Stimulated activated CD4-positive, alpha-beta T cell treated with anti-CD3 and anti-CD28 coated beads, Interleukin-15, amount 100 ng/mL, for 1 hour (primary cell): ENCODE data around the gene ZNF175.

ENCODE experiments used
- DNase-seq, 2 donors: peaks; one replicate each; pipeline ENCODE4 v3.0.0-alpha.2; 2020; ENCODE audit warnings: low read depth in 1 of 2, low spot score in 1 of 2

The ZNF175 gene

DNA sequence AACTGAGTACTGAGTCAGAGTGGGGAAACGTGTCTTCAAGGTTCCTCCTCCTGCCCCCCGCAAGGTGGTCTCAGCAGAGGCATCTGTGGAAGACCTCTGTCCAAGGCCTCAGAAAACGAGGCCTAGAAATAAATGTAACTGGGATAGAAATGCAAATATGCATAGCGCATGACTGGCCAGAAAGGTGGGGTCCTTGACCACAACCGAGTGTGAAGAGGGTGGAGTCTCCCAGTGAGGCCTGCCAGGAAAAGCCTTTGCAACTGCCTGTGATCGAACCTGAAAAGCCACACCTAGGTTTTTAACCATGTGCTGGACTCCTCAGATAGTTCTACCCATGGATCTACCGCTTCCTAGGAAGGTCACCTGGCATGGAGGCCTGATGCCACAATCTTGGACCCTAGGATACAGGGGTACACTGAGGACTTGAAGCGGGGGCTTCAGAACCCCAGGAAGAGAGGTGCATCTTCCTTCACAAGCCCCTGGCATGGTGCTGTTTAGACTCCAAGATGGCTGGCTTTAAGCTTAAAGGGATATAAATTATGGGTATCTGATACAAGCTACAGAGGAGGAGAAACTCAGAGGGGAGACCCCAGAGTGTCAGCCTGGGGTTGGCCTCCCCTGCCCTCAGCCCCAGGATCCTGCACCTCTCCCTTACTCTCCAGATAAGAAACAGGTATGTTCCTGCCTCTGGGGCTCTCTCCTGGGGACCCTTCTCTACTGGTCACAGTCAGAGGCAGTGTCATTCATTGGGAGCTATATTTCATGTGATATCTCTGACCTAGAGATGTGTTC lies 21.4 kb upstream of the ZNF175 start:
- no peak for DNase-seq

DNA sequence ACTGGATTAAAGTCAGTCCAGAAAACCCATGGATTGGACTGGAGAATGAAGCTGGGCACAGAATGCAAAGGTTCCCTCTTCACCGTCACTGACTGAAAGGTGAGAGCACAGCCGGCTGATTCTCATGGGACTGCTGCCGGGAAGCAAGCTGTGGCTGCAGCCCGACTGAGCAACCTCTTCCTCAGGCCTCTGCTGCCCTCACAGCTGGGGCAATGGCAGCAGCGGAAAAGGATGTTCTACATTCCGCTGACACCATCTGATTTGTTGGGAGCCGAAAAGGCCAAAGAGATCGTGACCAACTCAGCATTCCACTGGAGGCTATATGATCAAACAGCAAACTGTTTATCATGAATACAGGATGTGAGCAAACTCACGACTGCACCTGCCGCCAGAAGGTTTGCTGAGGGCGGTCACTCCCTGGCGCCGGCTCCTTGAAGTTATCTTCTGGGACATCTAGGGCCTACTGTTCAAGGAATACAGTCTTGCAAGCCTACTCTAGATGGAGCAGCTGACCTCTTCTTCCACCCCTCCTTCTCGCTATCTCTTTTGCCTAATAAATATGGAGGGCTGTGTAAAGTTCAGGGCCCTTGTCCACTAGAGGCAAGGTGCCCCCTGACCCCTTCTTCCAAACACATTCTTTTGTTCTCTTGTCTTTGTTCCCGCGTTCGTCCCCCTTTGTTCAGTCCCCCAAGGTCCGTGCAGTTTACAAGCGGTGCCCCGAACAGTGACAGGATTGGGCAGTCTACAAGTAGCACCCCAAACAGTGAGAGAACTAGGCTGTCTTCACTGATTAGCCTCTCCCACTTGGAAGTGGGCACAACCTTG lies 20.0 kb upstream of the ZNF175 start:
- no peak for DNase-seq

- no peak for DNase-seq
Measured at GRCh38 chr19:51551673-51552432, 19.2 kb upstream of the ZNF175 start.

GRCh38 chr19:51552608-51552995 lies 18.5 kb upstream of the ZNF175 start:
- DNase-seq, result no peak

DNA sequence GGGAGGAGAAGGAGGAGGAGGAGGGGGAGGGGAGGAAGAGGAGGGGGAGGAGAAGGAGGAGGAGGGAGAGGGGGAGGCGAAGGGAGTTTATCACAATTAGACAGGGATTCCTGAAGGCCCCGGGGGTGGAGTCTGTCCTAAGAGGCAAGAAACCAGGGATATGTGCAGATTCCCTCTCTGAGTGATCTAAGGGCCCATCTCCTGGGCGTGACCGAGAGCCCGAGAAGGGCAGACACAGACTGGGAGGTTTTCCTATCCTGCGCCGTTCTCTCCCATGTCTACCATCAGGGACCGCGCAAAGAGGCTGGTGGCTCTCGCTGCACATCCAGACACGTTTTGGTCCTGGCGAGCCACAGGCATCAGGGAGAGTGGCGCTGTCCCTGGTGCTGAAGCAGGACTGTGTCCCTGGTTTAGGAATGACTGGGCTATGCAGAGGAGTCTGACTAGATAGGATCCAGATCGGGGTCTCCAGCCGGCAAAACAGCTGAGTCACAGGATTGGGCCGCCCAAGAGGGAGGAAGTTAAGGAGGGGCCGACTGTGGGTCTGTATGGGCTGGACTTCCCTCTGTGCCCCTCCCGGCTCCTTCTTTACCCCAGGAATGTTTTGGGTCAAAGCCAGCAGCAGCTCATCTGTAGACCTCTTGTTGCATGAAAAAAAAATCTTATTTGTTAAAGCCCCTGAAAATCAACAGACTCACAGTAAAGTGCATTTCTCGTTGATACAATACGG lies 17.9 kb upstream of the ZNF175 start:
- peak in 1 of 2 donors; percentile 16 for DNase-seq

DNA sequence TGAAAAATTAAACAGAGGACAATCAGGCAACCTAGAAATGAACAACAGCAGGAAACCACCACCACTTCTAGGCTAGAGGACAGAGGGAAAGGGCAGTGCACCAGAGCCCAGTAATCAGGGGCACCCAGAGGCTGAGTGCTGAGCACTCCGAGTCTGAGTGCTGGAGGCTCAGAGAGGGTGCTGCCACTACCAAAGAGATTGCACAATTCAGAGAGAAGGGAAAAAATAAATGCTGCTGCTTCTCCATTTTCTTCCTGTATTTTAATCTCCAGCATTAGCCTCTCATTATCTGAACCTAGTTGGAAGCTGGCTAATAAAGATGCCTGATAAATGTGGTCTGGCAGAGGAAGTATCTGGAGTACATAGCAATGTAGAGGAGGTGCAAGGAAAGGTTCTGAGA lies 11.8 kb upstream of the ZNF175 start:
- no peak for DNase-seq

DNA sequence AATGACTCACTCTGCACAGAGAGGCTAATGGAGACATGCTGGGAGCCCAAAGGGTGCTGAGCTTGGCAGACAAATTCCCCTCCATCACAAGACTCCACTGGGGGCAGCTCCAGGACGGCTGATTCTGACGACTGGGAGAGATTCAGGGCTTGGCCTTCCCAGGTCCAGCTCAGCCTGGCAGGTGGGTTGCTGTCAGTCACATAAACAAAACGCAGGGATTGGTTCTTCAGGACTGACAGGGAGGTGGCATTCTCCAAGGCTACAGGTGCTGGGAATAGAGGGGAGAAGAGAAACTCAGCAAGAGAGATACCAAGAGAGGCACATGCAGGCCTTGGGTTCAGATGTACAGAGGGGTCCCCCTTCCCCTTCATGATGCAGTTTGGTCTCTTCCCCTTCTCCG lies 10.7 kb upstream of the ZNF175 start:
- no peak for DNase-seq

DNA sequence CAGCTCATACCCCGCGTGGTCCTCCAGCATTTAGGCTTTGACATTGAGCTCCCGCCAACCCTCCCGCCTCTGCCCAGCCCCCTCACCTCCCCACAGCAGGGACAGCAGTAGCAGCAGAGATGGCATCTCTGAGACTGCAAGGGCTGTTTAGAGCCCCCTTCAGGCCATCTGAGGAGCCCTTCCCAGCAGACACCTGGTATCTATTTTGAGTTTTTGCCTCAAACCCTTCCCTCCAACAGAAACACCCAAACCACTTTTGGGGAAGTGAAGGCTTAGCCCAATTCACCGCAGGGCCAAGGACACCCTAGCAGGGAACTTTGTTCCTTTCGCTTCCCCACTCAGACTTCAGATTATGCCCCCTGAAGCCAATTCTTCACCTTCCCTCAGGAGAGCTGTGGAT lies 6.3 kb upstream of the ZNF175 start:
- DNase-seq, result no peak

GRCh38 chr19:51565583-51565982 lies 5.5 kb upstream of the ZNF175 start:
- no peak for DNase-seq

DNA sequence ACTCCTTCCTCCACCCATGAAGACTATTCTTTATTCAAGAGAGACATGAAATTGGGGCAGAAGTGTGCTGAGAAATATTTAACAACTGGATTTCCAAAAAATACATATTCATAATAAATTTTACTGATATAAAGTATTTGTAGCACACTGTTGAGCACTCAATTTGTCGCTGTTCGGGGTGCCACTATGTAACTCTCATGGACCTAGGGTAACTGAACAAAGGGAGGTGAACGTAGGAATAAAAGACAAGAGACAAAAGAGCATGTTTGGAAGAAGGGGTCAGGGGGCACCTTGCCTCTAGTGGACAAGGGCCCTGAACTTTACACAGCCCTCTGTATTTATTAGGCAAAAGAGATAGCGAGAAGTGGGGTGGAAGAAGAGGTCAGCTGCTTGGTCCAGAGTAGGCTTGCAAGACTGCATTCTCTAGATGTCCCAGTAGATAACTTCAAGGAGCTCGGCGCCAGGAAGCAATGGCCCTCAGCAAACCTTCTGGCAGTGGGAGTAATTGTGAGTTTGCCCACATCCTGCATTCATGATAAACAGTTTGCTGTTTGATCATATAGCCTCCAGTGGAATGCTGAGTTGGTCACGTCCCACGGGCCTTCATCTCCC lies 4.5 kb upstream of the ZNF175 start:
- no peak for DNase-seq

DNA sequence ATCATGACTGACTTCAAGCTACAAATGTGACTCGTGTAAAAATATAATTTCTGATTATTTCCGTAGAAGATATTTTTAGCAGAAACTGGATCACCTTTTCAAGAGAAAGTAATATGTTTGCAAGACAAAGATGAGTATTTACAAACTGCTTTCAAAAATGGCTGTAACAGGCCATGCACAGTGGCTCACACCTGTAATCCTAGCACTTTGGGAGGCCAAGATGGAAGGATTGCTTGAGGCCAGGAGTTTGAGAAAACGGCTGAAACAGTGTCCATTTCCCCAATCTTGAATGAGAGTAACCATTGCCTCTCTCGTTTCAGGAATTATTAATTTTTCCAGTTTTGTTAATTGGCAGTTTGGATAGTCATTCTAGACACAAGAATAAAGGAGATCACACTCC lies 3.5 kb upstream of the ZNF175 start:
- DNase-seq, result no peak

DNA sequence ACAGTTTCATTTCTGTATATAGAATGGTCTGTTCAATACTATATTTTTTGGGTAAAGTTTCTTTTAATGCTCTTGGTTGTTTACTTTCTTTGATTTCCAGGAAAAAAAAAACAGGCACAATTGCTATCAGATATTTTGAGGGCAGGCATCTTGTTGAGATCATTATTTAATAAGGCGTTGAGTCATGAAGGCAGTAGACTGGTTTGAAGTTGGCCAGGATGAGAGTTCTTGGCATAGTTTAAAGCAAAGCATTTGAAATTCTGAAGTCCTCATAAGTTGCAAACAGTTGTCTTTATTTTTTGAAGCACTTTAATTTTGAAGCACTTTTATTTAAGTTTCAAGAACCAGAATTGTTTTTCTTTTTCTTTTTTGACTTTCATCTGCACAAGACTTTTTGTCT lies 2.6 kb upstream of the ZNF175 start:
- DNase-seq, result no peak

DNA sequence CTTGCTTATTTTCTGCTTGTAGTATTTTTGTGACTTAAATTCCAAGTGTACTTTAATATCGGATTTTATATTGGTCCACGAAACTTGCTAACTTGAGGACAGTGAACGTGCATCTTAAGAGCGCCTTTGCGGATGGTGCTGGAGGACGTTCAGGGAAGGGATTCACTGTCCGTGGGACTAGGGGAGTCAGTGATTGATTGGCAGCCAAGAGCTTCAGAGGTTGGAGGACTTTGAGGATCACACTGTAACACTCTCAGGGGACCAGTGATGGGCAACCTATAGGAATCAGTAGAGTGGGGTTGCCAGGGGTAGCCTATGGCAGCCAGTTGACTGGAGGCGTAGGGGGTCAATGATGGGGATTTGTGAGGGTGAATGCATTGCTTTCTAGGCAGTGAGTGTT lies 516 bp downstream of the ZNF175 start:
- DNase-seq, result no peak

- no peak for DNase-seq
Measured at GRCh38 chr19:51572410-51572809, 1.3 kb downstream of the ZNF175 start.

DNA sequence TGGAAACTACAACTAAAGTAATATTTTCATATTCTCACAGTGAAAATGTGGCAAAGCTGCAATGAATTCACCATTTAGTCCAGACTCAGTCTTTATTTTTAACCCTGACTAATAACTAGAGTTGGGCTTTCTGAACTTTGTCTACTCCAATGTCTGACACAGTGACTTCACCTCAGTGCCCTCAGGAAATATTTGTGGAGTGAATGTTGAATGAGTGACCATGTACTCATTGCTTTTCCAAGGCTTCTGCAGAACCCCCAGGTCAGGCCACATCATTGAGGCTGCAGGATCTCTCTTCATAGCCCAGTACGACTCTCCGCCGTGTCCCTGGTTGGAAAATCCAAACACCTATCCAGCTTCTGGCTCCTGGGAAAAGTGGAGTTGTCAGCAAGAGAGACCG lies 1.8 kb downstream of the ZNF175 start:
- DNase-seq, result no peak

DNA sequence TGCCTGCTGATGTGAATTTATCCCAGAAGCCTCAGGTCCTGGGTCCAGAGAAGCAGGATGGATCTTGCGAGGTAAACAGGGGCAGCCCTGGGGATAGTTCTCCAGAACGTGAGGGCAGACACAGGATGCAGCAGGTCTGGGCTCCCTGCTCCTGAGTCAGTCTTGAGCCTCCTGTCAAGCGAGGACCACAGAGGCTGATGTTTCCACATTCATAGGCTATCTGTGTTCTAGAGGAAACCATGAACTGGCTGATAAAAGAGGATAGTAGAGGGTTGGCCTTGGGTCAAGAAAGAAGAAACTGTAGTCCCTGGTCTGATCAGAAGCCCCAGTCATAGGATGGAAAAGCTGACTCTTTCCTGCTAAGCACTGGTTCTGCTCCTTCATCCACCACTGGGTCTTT lies 2.2 kb downstream of the ZNF175 start:
- DNase-seq, result no peak

DNA sequence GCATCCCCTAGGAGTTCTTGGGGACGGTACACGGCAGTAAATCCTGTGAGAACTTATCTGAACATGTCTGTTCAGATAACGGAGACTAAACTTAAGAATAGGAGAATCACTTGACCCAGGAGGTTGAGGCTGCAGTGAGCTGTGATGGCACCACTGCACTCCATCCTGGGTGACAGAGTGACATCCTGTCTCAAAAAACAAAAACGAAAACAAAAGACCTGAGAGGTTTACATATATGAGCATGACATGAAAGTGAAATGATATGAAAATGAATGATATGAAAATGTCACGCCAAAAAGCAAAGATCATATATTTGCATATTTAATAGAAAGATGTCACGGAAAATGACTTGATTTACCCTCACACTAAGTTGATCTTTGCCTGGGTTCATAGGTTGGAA lies 5.8 kb downstream of the ZNF175 start:
- DNase-seq, result no peak

- no peak for DNase-seq
Measured at GRCh38 chr19:51586103-51586728, 15.1 kb downstream of the ZNF175 start.

DNA sequence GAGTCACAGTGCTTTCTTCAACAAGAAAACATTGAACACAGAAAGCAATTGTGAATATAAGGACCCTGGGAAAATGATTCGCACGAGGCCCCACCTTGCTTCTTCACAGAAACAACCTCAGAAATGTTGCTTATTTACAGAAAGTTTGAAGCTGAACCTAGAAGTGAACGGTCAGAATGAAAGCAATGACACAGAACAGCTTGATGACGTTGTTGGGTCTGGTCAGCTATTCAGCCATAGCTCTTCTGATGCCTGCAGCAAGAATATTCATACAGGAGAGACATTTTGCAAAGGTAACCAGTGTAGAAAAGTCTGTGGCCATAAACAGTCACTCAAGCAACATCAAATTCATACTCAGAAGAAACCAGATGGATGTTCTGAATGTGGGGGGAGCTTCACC lies 15.7 kb downstream of the ZNF175 start:
- no peak for DNase-seq
